GM19351 (cell line): ENCODE results near the gene NKG7.

Experiments
- ATAC-seq: cut with Tn5 transposase; IDR thresholded peaks from one replicate; pipeline ENCODE4 v1.9.1; 2021; ENCODE audit warnings: mild to moderate bottlenecking, moderate library complexity; ENCODE audit not compliant: unreplicated experiment

The NKG7 gene

GRCh38 chr19:51338563-51339312, 33.7 kb downstream of the NKG7 start:
- ATAC-seq, result peak; percentile 63

- ATAC-seq, result no peak
Measured at GRCh38 chr19:51337861-51338562, 34.4 kb downstream of the NKG7 start.

GRCh38 chr19:51337141-51337860, 35.2 kb downstream of the NKG7 start:
- no peak for ATAC-seq

- ATAC-seq, result no peak
Measured at GRCh38 chr19:51333836-51334460, 38.5 kb downstream of the NKG7 start.

- no peak for ATAC-seq
Measured at GRCh38 chr19:51331716-51332115, 40.7 kb downstream of the NKG7 start.

- ATAC-seq, result no peak
Measured at GRCh38 chr19:51331193-51331592, 41.3 kb downstream of the NKG7 start.

- ATAC-seq, result no peak
Measured at GRCh38 chr19:51330366-51330765, 42.1 kb downstream of the NKG7 start.

- ATAC-seq, result no peak
Measured at GRCh38 chr19:51329411-51329810, 43.0 kb downstream of the NKG7 start.

GRCh38 chr19:51327066-51328001, 45.1 kb downstream of the NKG7 start:
- ATAC-seq, result no peak

GRCh38 chr19:51326216-51327065, 46.0 kb downstream of the NKG7 start:
- no peak for ATAC-seq

- no peak for ATAC-seq
Measured at GRCh38 chr19:51325161-51325976, 47.1 kb downstream of the NKG7 start.

GRCh38 chr19:51324167-51324481, 48.3 kb downstream of the NKG7 start:
- no peak for ATAC-seq

- ATAC-seq, result no peak
Measured at GRCh38 chr19:51323481-51324166, 48.8 kb downstream of the NKG7 start.

GRCh38 chr19:51321799-51322198, 50.7 kb downstream of the NKG7 start:
- ATAC-seq, result no peak
